Skeletal muscle satellite cell (primary cell): ENCODE measurements around the gene CFHR1. TPM values are rescaled to one million over a fixed set of nuclear protein-coding genes. Genes with fewer than 3 reads are reported as not detected.
"Not testable (repeated sequence)": the region's sequence is repeated elsewhere in the genome, so short reads cannot be mapped to it uniquely, and the experiment has no call there.

Experiments used
- H3K27me3 ChIP-seq: 2 replicates; pipeline ENCODE4 v1.7.0; 2013; ENCODE audit warnings: low read length; ENCODE audit not compliant: control insufficient read depth, insufficient read depth
- H3K36me3 ChIP-seq: 2 replicates; pipeline ENCODE4 v1.7.0; 2013; ENCODE audit warnings: mild to moderate bottlenecking, control low read depth, low read length; ENCODE audit not compliant: insufficient read depth
- H3K4me1 ChIP-seq: 2 replicates; pipeline ENCODE4 v1.7.0; 2013; ENCODE audit warnings: low read length; ENCODE audit not compliant: control insufficient read depth, insufficient read depth
- H3K4me2 ChIP-seq: 2 replicates; pipeline ENCODE4 v1.7.0; 2013; ENCODE audit warnings: mild to moderate bottlenecking, low read length
- H3K4me3 ChIP-seq: 2 replicates; pipeline ENCODE4 v1.7.0; 2013; ENCODE audit warnings: low read length
- H3K9ac ChIP-seq: 2 replicates; pipeline ENCODE4 v1.7.0; 2013; ENCODE audit warnings: mild to moderate bottlenecking, low read depth, low read length, moderate library complexity
- H3K9me3 ChIP-seq: replicated peaks from 2 replicates; pipeline ENCODE4 v1.7.0; 2013; ENCODE audit warnings: mild to moderate bottlenecking, control low read depth, low read length
- total RNA-seq: library from RNA; depleted of rRNA; stranded (reverse); fragments of >200 nt; gene quantifications from 2 replicates; pipeline ENCODE4 v1.2.3, GENCODE V29; 2012; rRNA removed

CFHR1 gene
- total RNA-seq = not detected in 2 replicates

DNA sequence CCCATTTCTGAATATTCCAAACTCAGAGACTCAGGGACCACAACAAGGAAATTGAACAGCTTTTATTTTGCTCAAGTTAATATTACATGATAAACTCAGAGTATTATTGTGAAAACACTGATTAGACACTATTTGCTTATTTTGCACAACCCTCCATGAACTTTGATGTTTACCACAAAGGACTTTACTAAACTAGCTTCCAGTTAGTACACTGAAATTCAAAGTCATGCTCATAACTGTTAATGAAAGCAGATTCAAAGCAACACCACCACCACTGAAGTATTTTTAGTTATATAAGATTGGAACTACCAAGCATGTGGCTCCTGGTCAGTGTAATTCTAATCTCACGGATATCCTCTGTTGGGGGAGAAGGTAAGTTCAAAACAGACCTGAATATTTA lies at the start of gene CFHR1:
TSS of gene CFHR1 (plus strand) at position 201 of the 400 bp plus-strand sequence. CDS start at position 315, 114 bp downstream.
- not testable (repeated sequence) for H3K4me3 ChIP-seq, H3K4me1 ChIP-seq, H3K4me2 ChIP-seq, H3K9me3 ChIP-seq, H3K9ac ChIP-seq, H3K27me3 ChIP-seq, H3K36me3 ChIP-seq

DNA sequence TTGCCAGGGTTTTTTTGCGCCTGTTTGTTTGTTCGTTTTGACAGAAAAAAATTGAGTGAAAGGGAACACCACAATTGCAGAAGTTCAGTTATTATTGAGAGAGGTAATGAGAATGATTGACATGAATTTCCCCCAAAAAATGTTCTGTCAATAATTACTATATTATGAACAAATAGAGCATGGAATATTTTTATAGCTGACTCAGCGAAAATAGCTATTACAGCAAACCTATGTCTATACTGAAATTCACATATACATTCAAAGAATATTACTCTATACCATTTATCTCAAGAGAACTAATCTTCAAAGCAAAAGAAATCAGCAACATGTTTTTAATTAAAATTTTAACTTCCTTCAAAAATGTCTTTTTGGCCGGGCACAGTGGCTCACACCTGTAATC lies 49.7 kb upstream of the CFHR1 start:
- H3K4me3 ChIP-seq, H3K9ac ChIP-seq, H3K27me3 ChIP-seq, H3K36me3 ChIP-seq, H3K4me1 ChIP-seq, H3K4me2 ChIP-seq, H3K9me3 ChIP-seq: not testable (repeated sequence)

DNA sequence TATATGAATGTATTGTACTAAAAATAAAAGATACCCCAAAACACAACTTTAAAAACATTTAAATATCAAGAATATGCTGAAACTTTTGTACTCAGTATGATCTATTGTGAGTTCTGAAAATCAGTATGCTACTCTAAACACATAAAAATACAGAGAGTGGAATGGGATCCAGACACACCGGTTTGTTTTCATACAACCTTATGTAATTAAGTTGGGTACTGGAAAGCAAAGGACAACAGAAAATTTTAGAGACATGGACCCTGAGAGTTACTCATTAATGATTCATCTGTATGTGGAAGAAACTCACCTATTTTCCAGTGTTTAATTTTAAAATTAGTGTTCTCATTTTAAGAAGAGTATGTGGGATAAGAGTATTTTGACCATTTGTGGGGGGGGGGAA lies 45.8 kb upstream of the CFHR1 start:
- Histone ChIP-seq H3K9me3 (no peaks in the 10 kb centered on the region), H3K36me3 (no peaks in the 10 kb centered on the region), H3K4me2 (no peak overlapping the region), H3K27me3 (no peaks in the 10 kb centered on the region), H3K4me1 (no peaks in the 10 kb centered on the region), H3K4me3 (no peak overlapping the region), H3K9ac (no peak overlapping the region)

DNA sequence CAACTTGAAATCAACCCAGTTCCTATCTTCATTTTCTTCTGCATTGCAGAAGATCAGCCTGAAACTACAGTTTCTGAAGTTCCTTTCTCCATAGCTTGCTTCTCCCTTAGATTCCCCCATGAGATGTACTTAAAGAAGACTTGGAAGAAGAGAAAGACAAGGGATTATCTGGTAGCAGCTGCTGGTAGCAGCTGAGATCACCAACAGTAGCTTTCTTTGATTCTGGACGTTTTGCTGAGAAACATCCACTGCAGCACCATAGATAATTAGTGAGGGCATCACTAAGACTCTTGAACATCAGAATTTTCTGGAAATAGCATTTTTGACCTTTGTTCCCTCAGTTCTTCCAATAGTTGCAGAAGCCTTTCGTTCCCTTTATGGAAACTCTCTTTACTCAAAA lies 45.4 kb upstream of the CFHR1 start:
- no peaks in the 10 kb centered on the region for H3K4me1 ChIP-seq

DNA sequence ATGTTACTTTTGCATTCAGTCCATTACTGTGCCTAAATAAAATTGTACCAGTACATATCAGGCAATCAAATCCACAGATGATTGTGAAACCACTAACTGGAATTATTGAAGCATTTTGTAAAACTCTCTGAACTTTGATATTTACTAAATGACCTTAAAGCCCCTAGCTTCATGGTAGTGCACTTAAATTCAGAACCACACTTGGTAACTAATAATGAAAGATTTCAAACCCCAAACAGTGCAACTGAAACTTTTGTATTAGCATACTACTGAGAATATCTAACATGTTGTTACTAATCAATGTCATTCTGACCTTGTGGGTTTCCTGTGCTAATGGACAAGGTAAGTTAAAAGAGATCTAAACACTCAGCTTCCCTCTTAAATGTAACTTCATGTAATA lies 44.9 kb upstream of the CFHR1 start, which contains the start of gene CFHR3:
TSS of gene CFHR3 (plus strand) at position 238 of the 400 bp plus-strand sequence. CDS start at position 285, 47 bp downstream.
- Histone ChIP-seq H3K27me3 (no peaks in the 10 kb centered on the region), H3K9me3 (no peaks in the 10 kb centered on the region), H3K4me2 (no peak within 1 kb of the TSS), H3K4me3 (no peak within 1 kb of the TSS), H3K4me1 (no peaks in the 10 kb centered on the region), H3K36me3 (no peaks in the 10 kb centered on the region), H3K9ac (no peak within 1 kb of the TSS)

More for the DNA sequence above, 45.4 kb upstream of the CFHR1 start:
- Histone ChIP-seq H3K36me3 (no peaks in the 10 kb centered on the region), H3K9ac (no peak overlapping the region), H3K4me3 (no peak overlapping the region), H3K27me3 (no peaks in the 10 kb centered on the region), H3K9me3 (no peaks in the 10 kb centered on the region), H3K4me2 (no peak overlapping the region)

DNA sequence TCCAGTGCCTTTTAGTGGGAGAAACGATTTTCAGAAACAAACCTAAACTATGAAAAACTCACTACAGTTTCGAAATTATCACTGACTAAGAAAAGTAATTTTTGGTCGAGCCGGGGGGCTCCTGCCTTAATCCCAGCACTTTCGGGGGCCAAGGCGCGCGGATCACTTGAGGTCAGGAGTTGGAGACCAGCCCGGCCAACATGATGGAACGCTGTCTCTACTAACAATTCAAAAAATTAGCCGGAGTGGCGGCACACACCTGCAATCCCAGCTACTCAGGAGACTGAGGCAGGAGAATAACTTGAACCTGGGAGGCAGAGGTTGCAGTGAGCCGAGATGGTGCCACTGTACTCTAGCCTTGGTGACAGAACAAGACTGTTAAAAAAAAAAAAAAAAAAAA lies 41.9 kb upstream of the CFHR1 start:
- H3K9me3 ChIP-seq = no peaks in the 10 kb centered on the region
- no peaks in the 10 kb centered on the region for H3K4me1 ChIP-seq
- no peak overlapping the region for H3K9ac ChIP-seq

DNA sequence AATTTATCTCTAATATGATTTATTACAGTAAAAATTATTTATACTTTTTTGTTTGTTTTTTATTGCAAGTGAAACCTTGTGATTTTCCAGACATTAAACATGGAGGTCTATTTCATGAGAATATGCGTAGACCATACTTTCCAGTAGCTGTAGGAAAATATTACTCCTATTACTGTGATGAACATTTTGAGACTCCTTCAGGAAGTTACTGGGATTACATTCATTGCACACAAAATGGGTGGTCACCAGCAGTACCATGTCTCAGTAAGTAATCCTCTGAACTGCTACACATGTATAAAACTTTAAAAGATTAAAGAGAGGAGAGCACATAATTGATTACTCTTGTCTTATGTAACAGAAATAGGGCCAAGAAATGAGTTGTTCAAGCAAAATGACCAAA lies 40.4 kb upstream of the CFHR1 start:
- Histone ChIP-seq H3K27me3 (no peaks in the 10 kb centered on the region), H3K4me2 (no peak overlapping the region), H3K36me3 (no peaks in the 10 kb centered on the region), H3K4me1 (no peaks in the 10 kb centered on the region), H3K9me3 (no peaks in the 10 kb centered on the region), H3K9ac (no peak overlapping the region), H3K4me3 (no peak overlapping the region)

More for the DNA sequence above, 41.9 kb upstream of the CFHR1 start:
- Histone ChIP-seq H3K27me3 (no peaks in the 10 kb centered on the region), H3K36me3 (no peaks in the 10 kb centered on the region), H3K4me2 (no peak overlapping the region), H3K4me3 (no peak overlapping the region)

DNA sequence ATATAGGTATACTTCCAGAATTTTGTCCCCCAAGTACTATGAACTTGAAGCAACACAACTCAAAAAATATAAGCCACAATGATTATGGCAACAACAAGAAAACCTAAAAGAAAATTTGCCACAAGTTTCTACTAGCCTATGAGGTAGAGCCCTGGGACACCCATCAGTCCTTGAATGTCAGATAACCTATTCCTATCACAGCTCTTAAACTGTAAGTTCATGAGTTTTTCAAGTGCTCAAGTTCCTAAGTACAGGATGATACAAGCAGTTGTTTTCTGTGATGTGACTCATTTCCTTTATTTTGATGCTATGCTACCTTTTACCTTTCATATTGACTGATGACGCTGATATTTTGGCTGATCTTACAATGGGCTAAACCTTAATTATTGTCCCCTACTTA lies 28.3 kb upstream of the CFHR1 start:
- not testable (repeated sequence) for H3K9me3 ChIP-seq, H3K9ac ChIP-seq, H3K4me3 ChIP-seq, H3K27me3 ChIP-seq, H3K4me2 ChIP-seq, H3K36me3 ChIP-seq, H3K4me1 ChIP-seq

DNA sequence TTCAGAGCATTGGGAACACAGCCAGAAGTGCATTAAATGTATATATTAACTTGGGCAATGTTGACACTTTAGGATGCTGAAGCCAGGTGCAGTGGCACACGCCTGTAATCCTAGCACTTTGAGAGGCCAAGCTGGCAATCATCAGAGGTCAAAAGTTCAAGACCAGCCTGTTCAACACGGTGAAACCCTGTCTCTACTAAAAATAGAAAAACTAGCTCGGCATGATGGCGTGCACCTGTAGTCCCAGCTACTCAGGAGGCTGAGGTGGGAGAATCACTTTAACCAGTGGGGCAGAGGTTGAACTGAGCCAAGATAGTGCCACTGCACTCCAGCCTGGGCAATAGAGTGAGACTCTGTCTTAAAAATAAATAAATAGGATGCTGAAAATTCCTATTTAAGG lies 25.4 kb upstream of the CFHR1 start:
- H3K27me3 ChIP-seq, H3K4me3 ChIP-seq, H3K9me3 ChIP-seq, H3K9ac ChIP-seq, H3K36me3 ChIP-seq, H3K4me2 ChIP-seq, H3K4me1 ChIP-seq: not testable (repeated sequence)

DNA sequence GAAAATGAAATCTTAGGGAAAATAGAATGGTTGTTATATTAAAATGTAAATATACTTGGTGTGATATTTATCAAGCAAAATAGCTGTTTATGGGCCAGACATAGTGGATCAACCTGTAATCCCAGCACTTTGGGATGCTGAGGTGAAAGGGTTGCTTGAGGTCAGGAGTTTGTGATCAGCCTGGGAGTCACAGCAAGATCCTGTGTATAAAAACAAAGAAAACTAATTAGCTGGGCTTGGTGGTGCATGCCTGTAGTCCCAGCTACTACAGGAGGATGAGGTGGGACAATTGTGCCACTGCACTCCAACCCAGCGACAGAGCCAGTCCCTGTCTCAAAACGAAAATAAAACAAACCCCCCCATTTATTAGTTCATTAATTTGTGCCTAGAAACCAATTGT lies 21.6 kb upstream of the CFHR1 start:
- H3K36me3 ChIP-seq = no peaks in the 10 kb centered on the region
- H3K9ac ChIP-seq = no peak overlapping the region
- no peaks in the 10 kb centered on the region for H3K4me1 ChIP-seq
- H3K9me3 ChIP-seq = no peaks in the 10 kb centered on the region
- H3K27me3 ChIP-seq = no peaks in the 10 kb centered on the region
- no peak overlapping the region for H3K4me2 ChIP-seq
- no peak overlapping the region for H3K4me3 ChIP-seq

DNA sequence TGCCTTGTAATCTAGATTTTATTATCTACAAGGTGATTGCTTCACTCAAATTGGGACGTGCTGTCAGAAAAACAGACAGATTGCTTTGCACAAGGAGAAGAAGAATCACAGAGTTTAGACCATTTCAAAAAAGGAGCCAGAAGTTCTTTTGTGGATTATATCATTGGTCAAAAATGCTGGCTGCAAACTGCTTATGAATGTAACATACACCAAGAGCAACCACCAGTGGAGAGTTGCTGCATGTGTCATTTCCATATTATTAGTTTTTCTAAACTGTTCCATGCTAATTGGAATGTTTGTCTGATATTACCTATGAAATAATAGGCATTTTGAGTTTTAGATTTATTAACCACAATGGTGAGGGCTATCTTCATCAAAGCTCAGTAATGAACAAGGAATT lies 17.6 kb upstream of the CFHR1 start:
- not testable (repeated sequence) for H3K4me2 ChIP-seq, H3K36me3 ChIP-seq, H3K9me3 ChIP-seq, H3K4me3 ChIP-seq, H3K4me1 ChIP-seq, H3K27me3 ChIP-seq, H3K9ac ChIP-seq

DNA sequence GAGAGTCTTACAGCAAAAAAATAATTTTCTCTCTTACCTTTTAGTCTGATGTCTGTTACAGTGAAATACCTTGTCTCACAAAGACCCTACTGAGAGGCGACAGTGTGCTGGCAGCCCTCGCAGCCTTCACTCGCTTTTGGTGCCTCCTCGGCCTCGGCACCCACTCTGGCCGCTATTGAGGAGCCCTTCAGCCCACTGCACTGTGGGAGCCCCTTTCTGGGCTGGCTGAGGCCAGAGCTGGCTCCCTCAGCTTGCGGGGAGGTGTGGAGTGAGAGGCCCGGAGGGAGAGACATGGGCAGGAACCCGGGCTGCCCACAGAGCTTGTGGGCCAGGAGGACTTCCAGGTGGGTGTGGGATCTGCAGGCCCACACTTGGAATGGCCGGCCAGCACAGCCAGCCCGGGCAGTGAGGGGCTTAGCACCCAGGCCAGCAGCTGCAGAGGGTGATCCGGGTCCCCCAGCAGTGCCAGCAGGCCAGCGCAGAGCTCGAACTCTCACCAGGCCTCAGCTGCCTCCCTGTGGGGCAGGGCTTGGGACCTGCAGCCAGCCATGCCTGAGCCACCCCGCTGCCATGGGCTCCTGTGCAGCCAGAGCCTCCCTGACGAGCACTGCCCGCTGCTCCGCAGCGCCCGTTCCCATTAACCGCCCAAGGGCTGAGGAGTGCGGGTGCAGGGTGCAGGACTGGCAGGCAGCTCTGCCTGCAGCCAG lies 10.8 kb upstream of the CFHR1 start:
- H3K27me3 ChIP-seq = no peaks in the 10 kb centered on the region
- H3K4me1 ChIP-seq = no peaks in the 10 kb centered on the region
- H3K9ac ChIP-seq = no peak overlapping the region
- H3K36me3 ChIP-seq = no peaks in the 10 kb centered on the region
- H3K9me3 ChIP-seq = no peaks in the 10 kb centered on the region
- no peak overlapping the region for H3K4me3 ChIP-seq
- no peak overlapping the region for H3K4me2 ChIP-seq
